Smooth muscle cell (in vitro differentiated cells): Measurements from ENCODE around the gene P2RX6. TPM values are rescaled to one million over a fixed set of nuclear protein-coding genes. Genes with fewer than 3 reads are reported as not detected.
A peak's percentile ranks its signal among the peaks of the same experiment; 100 is the strongest.

Experiments used
- DNase-seq: peaks from one replicate; lab custom pipeline; 2025; ENCODE audit not compliant: unreplicated experiment; lab: John Stamatoyannopoulos, UW
- H2AFZ ChIP-seq: fragments of 200-600 bp; sonication (generic); 2 replicates; pipeline ENCODE4 v1.6.0; 2016; ENCODE audit warnings: antibody characterized with exemption, low read depth, mild to moderate bottlenecking
- H3F3A ChIP-seq: fragments of 200-600 bp; sonication (generic); 2 replicates; pipeline ENCODE4 v1.6.0; 2017; ENCODE audit warnings: antibody characterized with exemption, low read depth
- H3K27ac ChIP-seq: fragments of 200-600 bp; sonication (generic); 2 replicates; pipeline ENCODE4 v1.5.1; 2016; ENCODE audit warnings: low read depth, mild to moderate bottlenecking
- H3K27me3 ChIP-seq: fragments of 200-600 bp; sonication (generic); 2 replicates; pipeline ENCODE4 v1.6.1; 2016; ENCODE audit warnings: low read depth, mild to moderate bottlenecking
- H3K36me3 ChIP-seq: fragments of 200-600 bp; sonication (generic); 2 replicates; pipeline ENCODE4 v1.5.1; 2016; ENCODE audit warnings: low read depth
- H3K4me1 ChIP-seq: fragments of 200-600 bp; sonication (generic); 2 replicates; pipeline ENCODE4 v1.5.1; 2016; ENCODE audit warnings: low read depth
- H3K4me2 ChIP-seq: fragments of 200-600 bp; sonication (generic); 2 replicates; pipeline ENCODE4 v1.6.0; 2016; ENCODE audit warnings: mild to moderate bottlenecking
- H3K4me3 ChIP-seq: fragments of 200-600 bp; sonication (generic); 2 replicates; pipeline ENCODE4 v1.5.1; 2016; ENCODE audit warnings: mild to moderate bottlenecking
- H3K79me2 ChIP-seq: fragments of 200-600 bp; sonication (generic); 2 replicates; pipeline ENCODE4 v1.6.0; 2016; ENCODE audit warnings: low read depth, mild to moderate bottlenecking
- H3K9ac ChIP-seq: fragments of 200-600 bp; sonication (generic); 2 replicates; pipeline ENCODE4 v1.6.0; 2016; ENCODE audit warnings: low read depth
- H3K9me3 ChIP-seq: fragments of 200-600 bp; sonication (generic); replicated peaks from 2 replicates; pipeline ENCODE4 v1.5.1; 2016; ENCODE audit warnings: low read depth
- H4K20me1 ChIP-seq: fragments of 200-600 bp; sonication (generic); 2 replicates; pipeline ENCODE4 v1.6.0; 2016; ENCODE audit warnings: low read depth
- CTCF ChIP-seq: fragments of 200-600 bp; sonication (generic); IDR thresholded peaks from 2 replicates; pipeline ENCODE4 v1.5.1; 2017; ENCODE audit warnings: borderline replicate concordance, mild to moderate bottlenecking, antibody characterized with exemption; ENCODE audit not compliant: insufficient read depth, poor library complexity, severe bottlenecking
- WGBS: methylation state at CpG from one replicate; pipeline ENCODE4 v1.1.7; 2016; ENCODE audit warnings: low lambda C conversion rate; 5-methylcytosine and 5-hydroxymethylcytosine counted together
- polyA plus RNA-seq: library from polyadenylated mRNA; unstranded; fragments of >200 nt; fragmentation: Nextera tagmentation; extraction: Ambion mirVana; gene quantifications from 2 replicates; pipeline ENCODE4 v1.2.1, GENCODE V29; 2016
- total RNA-seq: library from RNA; depleted of rRNA; stranded (reverse); fragments of >200 nt; gene quantifications from 2 replicates; pipeline ENCODE4 v1.2.3, GENCODE V29; 2014

P2RX6 gene
- total and polyA plus RNA-seq, 2 experiments from 2014 or later, result 0.13 to 1.2 TPM

DNA sequence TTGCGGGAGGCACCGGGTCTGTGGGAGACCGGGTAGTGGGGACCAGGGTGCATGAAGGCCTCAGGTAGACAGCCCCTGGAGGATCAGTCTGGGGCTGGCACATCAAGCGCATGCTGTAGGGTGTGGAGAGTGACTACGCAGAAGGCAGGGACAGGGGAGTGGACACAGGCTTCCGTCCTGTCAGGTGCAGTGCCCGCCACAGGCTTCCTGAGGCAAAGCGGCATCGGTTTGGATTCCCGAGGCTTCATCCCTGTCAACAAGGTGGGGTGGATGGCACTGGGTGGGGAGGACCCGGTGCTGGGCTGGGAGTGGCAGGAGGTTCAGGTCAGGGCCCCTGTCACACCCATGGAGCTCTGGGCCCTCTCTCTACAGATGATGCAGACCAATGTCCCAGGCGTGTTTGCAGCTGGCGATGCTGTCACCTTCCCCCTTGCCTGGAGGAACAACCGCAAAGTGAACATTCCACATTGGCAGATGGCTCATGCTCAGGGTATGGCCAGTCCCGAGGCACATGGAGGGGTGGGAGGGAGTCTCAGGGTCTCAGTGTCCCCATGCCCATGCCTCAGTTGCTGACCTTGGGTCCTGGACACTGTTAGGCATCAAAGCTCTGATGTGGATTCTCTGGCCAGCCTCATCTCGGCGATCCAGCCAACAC, 37.3 kb upstream of the P2RX6 start:
- Histone ChIP-seq H3K4me3 (no peak overlapping the region), H3K9me3 (no peaks in the 10 kb centered on the region), H3K4me2 (no peak overlapping the region), H3K9ac (no peak overlapping the region), H4K20me1 (no peaks in the 10 kb centered on the region), H2AFZ (no peak overlapping the region), H3K36me3 (no peaks in the 10 kb centered on the region), H3K27me3 (no peaks in the 10 kb centered on the region), H3K27ac (no peak overlapping the region), H3K79me2 (peaks cover 4% of the 10 kb centered on the region), H3K4me1 (peaks cover 14% of the 10 kb centered on the region), H3F3A (no peaks in the 10 kb centered on the region)
- WGBS, result 94% methylated on average over 17 of the region's 17 CpGs
- TF ChIP-seq CTCF, result no peak
- DNase-seq, result no peak

DNA sequence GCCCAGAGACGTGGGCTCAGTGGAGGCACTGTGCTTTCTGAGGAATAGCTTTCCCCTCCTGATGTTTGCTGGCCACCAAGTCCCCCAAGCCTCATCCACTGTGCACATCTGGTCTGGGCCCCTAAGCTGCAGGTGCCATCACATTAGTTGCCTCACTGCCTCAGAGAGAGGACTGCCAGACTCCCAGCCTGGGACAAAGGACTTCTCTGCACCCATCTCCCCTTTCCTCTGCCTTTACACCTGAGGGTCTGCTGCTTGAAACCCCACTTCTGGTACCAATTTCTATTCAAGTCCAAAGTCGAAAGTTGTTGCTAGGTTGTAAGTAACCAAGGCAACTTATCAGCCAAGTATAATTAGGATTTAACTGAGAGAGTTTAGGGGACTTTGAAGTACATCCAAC, 36.5 kb upstream of the P2RX6 start:
- H3K4me2 ChIP-seq, result no peak overlapping the region
- no peaks in the 10 kb centered on the region for H3K27me3 ChIP-seq
- no peak overlapping the region for H3K9ac ChIP-seq
- H3K79me2 ChIP-seq, result peaks cover 12% of the 10 kb centered on the region
- WGBS, result 95% methylated on average over 2 of the region's 2 CpGs
- no peaks in the 10 kb centered on the region for H3F3A ChIP-seq
- H3K4me3 ChIP-seq, result no peak overlapping the region
- no peaks in the 10 kb centered on the region for H4K20me1 ChIP-seq
- DNase-seq, result no peak
- no peak overlapping the region for H2AFZ ChIP-seq
- TF ChIP-seq CTCF, result no peak
- no peaks in the 10 kb centered on the region for H3K9me3 ChIP-seq
- H3K4me1 ChIP-seq, result peaks cover 19% of the 10 kb centered on the region
- no peak overlapping the region for H3K27ac ChIP-seq
- H3K36me3 ChIP-seq, result no peaks in the 10 kb centered on the region

DNA sequence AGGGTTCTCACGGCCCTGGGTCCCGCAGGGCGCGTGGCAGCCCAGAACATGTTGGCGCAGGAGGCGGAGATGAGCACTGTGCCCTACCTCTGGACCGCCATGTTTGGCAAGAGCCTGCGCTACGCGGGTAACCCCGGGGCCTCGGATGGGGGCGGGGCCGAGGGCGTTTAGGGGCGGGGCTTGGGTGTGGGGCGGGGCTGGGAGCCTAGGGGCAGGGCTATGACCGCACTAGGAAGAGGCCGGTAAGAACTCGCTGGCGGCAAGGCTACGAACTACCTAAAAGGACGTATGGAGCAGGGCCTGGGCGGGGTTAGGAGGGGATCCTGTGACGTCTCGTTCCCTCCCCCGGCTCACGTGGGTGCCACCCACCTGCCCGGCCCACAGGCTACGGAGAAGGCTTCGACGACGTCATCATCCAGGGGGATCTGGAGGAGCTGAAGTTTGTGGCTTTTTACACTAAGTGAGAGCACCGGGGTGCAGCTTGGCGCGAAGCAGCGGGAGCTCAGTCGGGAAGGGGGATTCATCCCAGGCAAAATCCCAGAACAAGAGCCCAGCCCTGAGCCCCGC, 35.6 kb upstream of the P2RX6 start:
- Histone ChIP-seq H3K4me3 (peak overlapping the region; percentile 6), H3K4me1 (peaks cover 19% of the 10 kb centered on the region), H3F3A (no peaks in the 10 kb centered on the region), H3K27ac (no peak overlapping the region), H3K27me3 (no peaks in the 10 kb centered on the region), H4K20me1 (no peaks in the 10 kb centered on the region), H3K9ac (no peak overlapping the region), H3K36me3 (no peaks in the 10 kb centered on the region), H3K4me2 (peak overlapping the region; percentile 74), H3K79me2 (peaks cover 18% of the 10 kb centered on the region), H3K9me3 (no peaks in the 10 kb centered on the region), H2AFZ (no peak overlapping the region)
- TF ChIP-seq CTCF, result no peak
- WGBS, result 8% methylated on average over 19 of the region's 39 CpGs
- DNase-seq, result peak; percentile 20
